WERI-Rb-1 (cell line): ENCODE data around the gene ACVR1B.

ENCODE experiments used
- DNase-seq: peaks from one replicate; pipeline ENCODE4 v3.0.0-alpha.2; 2020
- H3K27ac ChIP-seq: fragments of 250-450 bp; sonication (Bioruptor Pico); 2 replicates; pipeline ENCODE4 v1.5.1; 2020; ENCODE audit warnings: mild to moderate bottlenecking, moderate library complexity
- H3K27me3 ChIP-seq: fragments of 250-450 bp; sonication (Bioruptor Pico); 2 replicates; pipeline ENCODE4 v1.5.1; 2021; ENCODE audit warnings: mild to moderate bottlenecking, low read depth, moderate library complexity; ENCODE audit not compliant: insufficient read depth, severe bottlenecking
- H3K36me3 ChIP-seq: fragments of 250-450 bp; sonication (Bioruptor Pico); 2 replicates; pipeline ENCODE4 v1.5.1; 2020; ENCODE audit warnings: mild to moderate bottlenecking, moderate library complexity
- H3K4me3 ChIP-seq: 2 replicates; pipeline ENCODE4 v1.5.1; 2011; ENCODE audit warnings: low read depth, mild to moderate bottlenecking, control low read depth, low read length
- H3K9me3 ChIP-seq: fragments of 250-450 bp; sonication (Bioruptor Pico); 2 replicates; pipeline ENCODE4 v1.5.1; 2021; ENCODE audit warnings: mild to moderate bottlenecking, moderate library complexity; ENCODE audit not compliant: severe bottlenecking
- TF ChIP-seq, protein P1 (sequence below): IDR thresholded peaks from 2 replicates; pipeline ENCODE4 v1.5.1; 2011; ENCODE audit warnings: low read depth, mild to moderate bottlenecking, control low read depth, inconsistent platforms, low read length

ACVR1B gene

GRCh38 chr12:51958542-51958941, 7.0 kb downstream of the ACVR1B start:
- Histone ChIP-seq H3K4me3 (no peak overlapping the region), H3K27ac (no peak overlapping the region), H3K27me3 (no peaks in the 10 kb centered on the region), H3K36me3 (peaks cover 50% of the 10 kb centered on the region), H3K9me3 (no peaks in the 10 kb centered on the region)
- TF ChIP-seq, protein P1, sequence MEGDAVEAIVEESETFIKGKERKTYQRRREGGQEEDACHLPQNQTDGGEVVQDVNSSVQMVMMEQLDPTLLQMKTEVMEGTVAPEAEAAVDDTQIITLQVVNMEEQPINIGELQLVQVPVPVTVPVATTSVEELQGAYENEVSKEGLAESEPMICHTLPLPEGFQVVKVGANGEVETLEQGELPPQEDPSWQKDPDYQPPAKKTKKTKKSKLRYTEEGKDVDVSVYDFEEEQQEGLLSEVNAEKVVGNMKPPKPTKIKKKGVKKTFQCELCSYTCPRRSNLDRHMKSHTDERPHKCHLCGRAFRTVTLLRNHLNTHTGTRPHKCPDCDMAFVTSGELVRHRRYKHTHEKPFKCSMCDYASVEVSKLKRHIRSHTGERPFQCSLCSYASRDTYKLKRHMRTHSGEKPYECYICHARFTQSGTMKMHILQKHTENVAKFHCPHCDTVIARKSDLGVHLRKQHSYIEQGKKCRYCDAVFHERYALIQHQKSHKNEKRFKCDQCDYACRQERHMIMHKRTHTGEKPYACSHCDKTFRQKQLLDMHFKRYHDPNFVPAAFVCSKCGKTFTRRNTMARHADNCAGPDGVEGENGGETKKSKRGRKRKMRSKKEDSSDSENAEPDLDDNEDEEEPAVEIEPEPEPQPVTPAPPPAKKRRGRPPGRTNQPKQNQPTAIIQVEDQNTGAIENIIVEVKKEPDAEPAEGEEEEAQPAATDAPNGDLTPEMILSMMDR, result no peak
- DNase-seq, result no peak

GRCh38 chr12:51959211-51959610, 7.7 kb downstream of the ACVR1B start:
- no peaks in the 10 kb centered on the region for H3K9me3 ChIP-seq
- H3K4me3 ChIP-seq, result no peak overlapping the region
- no peak overlapping the region for H3K27ac ChIP-seq

GRCh38 chr12:51959921-51960320, 8.4 kb downstream of the ACVR1B start:
- TF ChIP-seq, protein P1, result no peak
- no peaks in the 10 kb centered on the region for H3K9me3 ChIP-seq
- H3K4me3 ChIP-seq, result no peak overlapping the region
- H3K27ac ChIP-seq, result no peak overlapping the region
- no peak for DNase-seq
- H3K36me3 ChIP-seq, result peaks cover 51% of the 10 kb centered on the region
- no peaks in the 10 kb centered on the region for H3K27me3 ChIP-seq

More at GRCh38 chr12:51959211-51959610, 7.7 kb downstream of the ACVR1B start:
- Histone ChIP-seq H3K27me3 (no peaks in the 10 kb centered on the region), H3K36me3 (peaks cover 53% of the 10 kb centered on the region)
- TF ChIP-seq, protein P1, result no peak
- no peak for DNase-seq

DNA sequence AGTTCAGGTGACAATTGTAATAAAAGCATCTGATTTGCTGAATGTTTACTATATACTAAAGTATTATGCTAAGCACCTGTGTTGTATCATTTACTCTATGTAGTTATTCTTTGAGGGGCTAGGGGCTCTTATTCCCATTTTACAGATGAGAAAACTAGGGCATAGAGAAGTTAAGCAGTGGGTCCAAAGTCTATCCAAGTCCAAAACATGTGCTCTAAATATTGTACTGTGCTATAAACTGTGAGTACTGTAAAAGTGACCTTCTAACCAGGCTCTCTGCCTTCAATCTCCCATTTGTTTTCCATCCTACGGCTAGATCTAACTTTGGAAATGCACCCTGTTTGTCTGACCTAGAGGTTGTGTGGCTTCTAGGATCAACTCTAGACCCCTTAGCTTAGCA, 9.0 kb downstream of the ACVR1B start:
- Histone ChIP-seq H3K9me3 (no peaks in the 10 kb centered on the region), H3K36me3 (peaks cover 46% of the 10 kb centered on the region), H3K27me3 (no peaks in the 10 kb centered on the region), H3K27ac (no peak overlapping the region), H3K4me3 (no peak overlapping the region)
- TF ChIP-seq, protein P1, result no peak
- DNase-seq, result no peak

GRCh38 chr12:51960890-51961289, 9.4 kb downstream of the ACVR1B start:
- H3K9me3 ChIP-seq, result no peaks in the 10 kb centered on the region
- no peak for DNase-seq
- H3K4me3 ChIP-seq, result no peak overlapping the region
- H3K27me3 ChIP-seq, result no peaks in the 10 kb centered on the region
- H3K27ac ChIP-seq, result no peak overlapping the region
- TF ChIP-seq, protein P1, result no peak
- peaks cover 44% of the 10 kb centered on the region for H3K36me3 ChIP-seq

DNA sequence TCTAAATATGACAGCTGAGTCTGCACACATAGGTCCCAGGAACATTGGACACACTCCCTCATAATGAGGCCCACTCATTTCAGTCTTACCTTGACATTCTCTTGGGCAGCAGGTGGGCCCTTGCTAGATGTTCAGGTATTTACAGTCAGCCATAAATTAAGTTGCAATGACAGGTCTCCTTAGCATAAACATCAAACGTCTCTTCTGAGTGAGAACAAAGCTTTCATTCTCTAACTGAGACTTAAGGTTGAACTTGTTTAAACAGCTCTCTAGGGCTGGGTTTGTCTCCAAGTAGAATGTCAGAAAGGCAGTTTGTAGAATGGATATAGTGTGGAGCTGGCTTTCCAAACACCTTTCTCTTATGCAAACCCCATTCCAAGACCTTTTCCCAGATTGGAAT, 10.3 kb downstream of the ACVR1B start:
- no peak overlapping the region for H3K4me3 ChIP-seq
- no peak overlapping the region for H3K27ac ChIP-seq
- peaks cover 41% of the 10 kb centered on the region for H3K36me3 ChIP-seq
- DNase-seq, result no peak
- no peaks in the 10 kb centered on the region for H3K9me3 ChIP-seq
- H3K27me3 ChIP-seq, result no peaks in the 10 kb centered on the region
- TF ChIP-seq, protein P1, result no peak
